Motor neuron (in vitro differentiated cells): ENCODE data around the gene GRIK2. TPM values are rescaled to one million over a fixed set of nuclear protein-coding genes. Genes with fewer than 3 reads are reported as not detected.
A peak's percentile ranks its signal among the peaks of the same experiment; 100 is the strongest.
"Not testable (repeated sequence)": the region's sequence is repeated elsewhere in the genome, so short reads cannot be mapped to it uniquely, and the experiment has no call there.

Experiments used
- ATAC-seq, 8 experiments: fragments of 200-7000 bp; cut with Tn5 transposase; replicated peaks in 6 of 8; 2 replicates each; pipeline ENCODE4 v1.8.0; 2021; ENCODE audit warnings: mild to moderate bottlenecking in 8 of 8, moderate library complexity in 8 of 8
- H3K27ac ChIP-seq, 2 donors: fragments of 250-450 bp; sonication (Bioruptor Pico); 2 replicates each; pipeline ENCODE4 v1.9.0; 2021; ENCODE audit warnings: antibody characterized with exemption in 2 of 2, mild to moderate bottlenecking in 2 of 2, moderate library complexity in 1 of 2
- H3K4me1 ChIP-seq, 2 donors: fragments of 250-450 bp; sonication (Bioruptor Pico); replicated peaks in 1 of 2; 2 replicates each; pipeline ENCODE4 v1.6.1; 2021; ENCODE audit warnings: antibody characterized with exemption in 2 of 2, mild to moderate bottlenecking in 2 of 2, moderate library complexity in 1 of 2
- H3K4me3 ChIP-seq, 5 donors: fragments of 250-450 bp; sonication (Bioruptor Pico); 2 replicates each; pipeline ENCODE4 v1.9.0; 2021; ENCODE audit warnings: antibody characterized with exemption in 5 of 5, mild to moderate bottlenecking in 5 of 5, moderate library complexity in 4 of 5
- WGBS, 10 experiments: fragments of 450-650 bp; shearing (Covaris generic); methylation state at CpG; one replicate each; pipeline ENCODE4 v1.0.0; 2022; 5-methylcytosine and 5-hydroxymethylcytosine counted together
- in situ Hi-C, 9 experiments: fragments of 400-800 bp; cut with MboI; loops; one replicate each; pipeline ENCODE4 v1.15.0; 2021; ENCODE audit warnings: low sequenced_read_pairs in 9 of 9, low pct_unique_long_range_greater_than_20kb in 2 of 9; ENCODE audit not compliant: unreplicated experiment in 9 of 9
- total RNA-seq, 8 experiments: library from RNA; unstranded; fragments of 300-600 nt; gene quantifications; 2 replicates each; pipeline versions ENCODE4 v1.2.3 to v1.2.4, GENCODE V29; 2022

The GRIK2 gene
- total RNA-seq, 8 experiments from 2014 or later: 1.9 to 27.1 (median 10.6) TPM

- WGBS, 10 experiments: 57 to 94% (median 81%) methylated on average over 1 to 3 of the region's 3 CpGs; no CpG with 5 or more reads in 1 of the 10 experiments
- H3K27ac ChIP-seq: no peak overlapping the region
- H3K4me1 ChIP-seq: peaks cover 0 to 6% of the 10 kb centered on the region in 2 donors
- H3K4me3 ChIP-seq: no peak overlapping the region
- no peak for ATAC-seq
- in situ Hi-C loops: no loop called here
Observed at GRCh38 chr6:101588343-101588742, 194.8 kb downstream of the GRIK2 start.

- no peak for ATAC-seq
- in situ Hi-C loops: no loop called here
- Histone ChIP-seq H3K4me3 (no peak overlapping the region), H3K27ac (no peak overlapping the region), H3K4me1 (peaks cover 0 to 4% of the 10 kb centered on the region in 2 donors)
Observed at GRCh38 chr6:101595276-101595675, 201.8 kb downstream of the GRIK2 start.

GRCh38 chr6:101597693-101598092, 204.2 kb downstream of the GRIK2 start:
- peaks cover 0 to 4% of the 10 kb centered on the region in 2 donors for H3K4me1 ChIP-seq
- H3K4me3 ChIP-seq: no peak overlapping the region
- no peak overlapping the region for H3K27ac ChIP-seq
- 0 to 36% (median 8%) methylated on average over 1 to 4 of the region's 4 CpGs; no CpG with 5 or more reads in 1 of the 10 experiments for WGBS, 10 experiments
- peak in 7 of 8 experiments; percentile 67 to 100 (median 89) for ATAC-seq
- in situ Hi-C loops: no loop called here

GRCh38 chr6:101605426-101605825, 211.9 kb downstream of the GRIK2 start:
- ATAC-seq: no peak
- WGBS, 10 experiments: 42 to 98% (median 96%) methylated on average over 3 to 5 of the region's 5 CpGs; no CpG with 5 or more reads in 1 of the 10 experiments
- H3K4me1 ChIP-seq: peaks cover 3 to 30% of the 10 kb centered on the region in 2 donors
- H3K27ac ChIP-seq: no peak overlapping the region
- no peak overlapping the region for H3K4me3 ChIP-seq
- in situ Hi-C loops: no loop called here

GRCh38 chr6:101605874-101606273, 212.4 kb downstream of the GRIK2 start:
- Histone ChIP-seq H3K4me3 (no peak overlapping the region), H3K4me1 (peaks cover 3 to 32% of the 10 kb centered on the region in 2 donors), H3K27ac (no peak overlapping the region)
- ATAC-seq: peak in 5 of 8 experiments; percentile 81 to 92 (median 86)
- in situ Hi-C loops: no loop called here

GRCh38 chr6:101607111-101607690, 213.7 kb downstream of the GRIK2 start:
- peak; percentile 48 to 84 (median 70) for ATAC-seq
- no peak overlapping the region for H3K4me3 ChIP-seq
- in situ Hi-C loops: no loop called here
- 0 to 80% (median 6%) methylated on average over 1 to 4 of the region's 4 CpGs; no CpG with 5 or more reads in 1 of the 10 experiments for WGBS, 10 experiments
- peaks cover 3 to 39% of the 10 kb centered on the region in 2 donors for H3K4me1 ChIP-seq
- no peak overlapping the region for H3K27ac ChIP-seq

GRCh38 chr6:101608703-101609102, 215.2 kb downstream of the GRIK2 start:
- ATAC-seq: peak in 3 of 8 experiments; percentile 31 to 78 (median 48)
- peaks cover 3 to 39% of the 10 kb centered on the region in 2 donors for H3K4me1 ChIP-seq
- no peak overlapping the region for H3K4me3 ChIP-seq
- in situ Hi-C loops: no loop called here
- H3K27ac ChIP-seq: no peak overlapping the region

- Histone ChIP-seq H3K27ac (no peak overlapping the region), H3K4me3 (no peak overlapping the region), H3K4me1 (peaks cover 2 to 25% of the 10 kb centered on the region in 2 donors)
- in situ Hi-C loops: no loop called here
- 50 to 100% (median 76%) methylated on average over 2 of the region's 2 CpGs; no CpG with 5 or more reads in 2 of the 10 experiments for WGBS, 10 experiments
- ATAC-seq: no peak
Observed at GRCh38 chr6:101613556-101613955, 220.0 kb downstream of the GRIK2 start.

GRCh38 chr6:101614774-101615173, 221.3 kb downstream of the GRIK2 start:
- ATAC-seq: peak in 7 of 8 experiments; percentile 50 to 91 (median 83)
- in situ Hi-C loops: no loop called here
- peaks cover 2 to 25% of the 10 kb centered on the region in 2 donors for H3K4me1 ChIP-seq
- 0 to 67% (median 18%) methylated on average over 1 of the region's 1 CpG; no CpG with 5 or more reads in 2 of the 10 experiments for WGBS, 10 experiments
- no peak overlapping the region for H3K27ac ChIP-seq
- no peak overlapping the region for H3K4me3 ChIP-seq

GRCh38 chr6:101626269-101626668, 232.8 kb downstream of the GRIK2 start:
- WGBS, 10 experiments: 64 to 94% (median 87%) methylated on average over 3 to 5 of the region's 6 CpGs; no CpG with 5 or more reads in 4 of the 10 experiments
- Histone ChIP-seq H3K4me3 (no peak overlapping the region), H3K27ac (no peak overlapping the region), H3K4me1 (peaks cover 0 to 5% of the 10 kb centered on the region in 2 donors)
- in situ Hi-C loops: no loop called here
- peak in 4 of 8 experiments; percentile 59 to 72 (median 64) for ATAC-seq

- Histone ChIP-seq H3K27ac (no peak overlapping the region), H3K4me1 (no peaks in the 10 kb centered on the region), H3K4me3 (no peak overlapping the region)
- in situ Hi-C loops: no loop called here
- WGBS, 10 experiments: 0 to 100% (median 50%) methylated on average over 1 to 2 of the region's 2 CpGs; no CpG with 5 or more reads in 1 of the 10 experiments
- no peak for ATAC-seq
Observed at GRCh38 chr6:101630941-101631340, 237.4 kb downstream of the GRIK2 start.

- Histone ChIP-seq H3K4me3 (no peak overlapping the region), H3K27ac (no peak overlapping the region), H3K4me1 (no peaks in the 10 kb centered on the region)
- in situ Hi-C loops: no loop called here
- no peak for ATAC-seq
- 35 to 100% (median 83%) methylated on average over 1 to 3 of the region's 3 CpGs; no CpG with 5 or more reads in 2 of the 10 experiments for WGBS, 10 experiments
Observed at GRCh38 chr6:101633081-101633480, 239.6 kb downstream of the GRIK2 start.

GRCh38 chr6:101638865-101639264, 245.4 kb downstream of the GRIK2 start:
- ATAC-seq, H3K4me1 ChIP-seq, in situ Hi-C loops, H3K27ac ChIP-seq, H3K4me3 ChIP-seq: not testable (repeated sequence)
- 82 to 100% (median 90%) methylated on average over 2 to 10 of the region's 11 CpGs for WGBS, 10 experiments

GRCh38 chr6:101640131-101640530, 246.6 kb downstream of the GRIK2 start:
- 56 to 100% (median 70%) methylated on average over 1 of the region's 1 CpG; no CpG with 5 or more reads in 4 of the 10 experiments for WGBS, 10 experiments
- Histone ChIP-seq H3K4me1 (no peaks in the 10 kb centered on the region), H3K4me3 (no peak overlapping the region), H3K27ac (no peak overlapping the region)
- in situ Hi-C loops: no loop called here
- ATAC-seq: no peak
